GM18867 (cell line): Measurements from ENCODE around the gene TAAR9.

Source experiments
- ATAC-seq: cut with Tn5 transposase; IDR thresholded peaks from one replicate; pipeline ENCODE4 v1.9.1; 2021; ENCODE audit warnings: mild to moderate bottlenecking, moderate library complexity; ENCODE audit not compliant: unreplicated experiment

Gene TAAR9

GRCh38 chr6:132537977-132538376 lies at the start of gene TAAR9:
TAAR9 (plus strand) TSS chr6:132538277; CDS start chr6:132538290, 13 bp downstream.
- no peak for ATAC-seq

- no peak for ATAC-seq
Observed at GRCh38 chr6:132489376-132489775, 48.7 kb upstream of the TAAR9 start.

- peak; percentile 45 for ATAC-seq
Observed at GRCh38 chr6:132490024-132490423, 48.1 kb upstream of the TAAR9 start.

- ATAC-seq, result peak; percentile 67
Observed at GRCh38 chr6:132490478-132491204, 47.4 kb upstream of the TAAR9 start.

- no peak for ATAC-seq
Observed at GRCh38 chr6:132491303-132491702, 46.8 kb upstream of the TAAR9 start.

GRCh38 chr6:132491881-132492280 lies 46.2 kb upstream of the TAAR9 start:
- no peak for ATAC-seq

GRCh38 chr6:132494954-132495353 lies 43.1 kb upstream of the TAAR9 start:
- no peak for ATAC-seq

GRCh38 chr6:132495604-132496079 lies 42.4 kb upstream of the TAAR9 start:
- ATAC-seq, result peak; percentile 53

GRCh38 chr6:132496519-132497180 lies 41.4 kb upstream of the TAAR9 start:
- no peak for ATAC-seq

- ATAC-seq, result peak; percentile 70
Observed at GRCh38 chr6:132498638-132499037, 39.4 kb upstream of the TAAR9 start.

GRCh38 chr6:132499757-132500156 lies 38.3 kb upstream of the TAAR9 start:
- ATAC-seq, result no peak

- no peak for ATAC-seq
Observed at GRCh38 chr6:132504757-132505156, 33.3 kb upstream of the TAAR9 start.

- ATAC-seq, result no peak
Observed at GRCh38 chr6:132505158-132505557, 32.9 kb upstream of the TAAR9 start.

- ATAC-seq, result no peak
Observed at GRCh38 chr6:132506461-132506860, 31.6 kb upstream of the TAAR9 start.

- no peak for ATAC-seq
Observed at GRCh38 chr6:132506869-132507808, 30.9 kb upstream of the TAAR9 start.

GRCh38 chr6:132511210-132511830 lies 26.8 kb upstream of the TAAR9 start:
- ATAC-seq, result no peak

GRCh38 chr6:132511831-132512220 lies 26.3 kb upstream of the TAAR9 start:
- ATAC-seq, result no peak

- no peak for ATAC-seq
Observed at GRCh38 chr6:132512342-132512637, 25.8 kb upstream of the TAAR9 start.

GRCh38 chr6:132512638-132513632 lies 25.1 kb upstream of the TAAR9 start, which contains the start of gene STX7:
STX7 (minus strand) TSS chr6:132513116; CDS start chr6:132503530, 9,586 bp downstream.
- peak; percentile 92 for ATAC-seq
